K562 (cell line): ENCODE results near the gene SV2C. TPM values are rescaled to one million over a fixed set of nuclear protein-coding genes. Genes with fewer than 3 reads are reported as not detected.

Source experiments
- polyA plus RNA-seq, 8 experiments: library from polyadenylated mRNA; depleted of rRNA in 4 of 8; stranded (reverse) in 5 of 8; unstranded in 3 of 8; fragments of >200 nt; fragmentation: Nextera tagmentation in 2 of 8; fragmentation: Illumina TruSeq in 1 of 8; extraction: Ambion mirVana in 2 of 8; extraction: Trizol in 1 of 8; gene quantifications; 2 replicates each; pipeline versions ENCODE4 v1.2.1 to v1.2.3, GENCODE V29; 2011 to 2014; ENCODE audit warnings: inconsistent platforms in 1 of 8, missing spikeins in 1 of 8
- small RNA-seq: library from RNA; depleted of rRNA; stranded (forward); fragments of <200 nt; gene quantifications from one replicate; pipeline ENCODE3, GENCODE V24; 2014
- total RNA-seq, 7 experiments: library from RNA; depleted of rRNA in 6 of 7; stranded (reverse); fragments of >200 nt in 6 of 7; fragmentation: Illumina TruSeq in 2 of 7; extraction: Trizol in 2 of 7; gene quantifications; 2 replicates each; pipeline versions ENCODE4 v1.2.1 to v1.2.3, GENCODE V29; 2011 to 2021; ENCODE audit warnings: low replicate concordance in 1 of 7

The SV2C gene
- total and polyA plus RNA-seq, 9 of the 15 experiments (the other 6 are each of a cell fraction or from before 2014, with no cell fraction given): 0.05 TPM; not detected in 8

Small RNA genes within 50 kb of the gene (small RNA-seq; reads per million reads assigned to genes)
- not detected for gene AC113404.2
- not detected for gene RNA5SP186
